Endodermal cell (in vitro differentiated cells): ENCODE data around the gene ABTB2. TPM values are rescaled to one million over a fixed set of nuclear protein-coding genes. Genes with fewer than 3 reads are reported as not detected.

Source experiments
- DNase-seq: peaks from one replicate; pipeline ENCODE4 v3.0.0-alpha.2; 2017
- H3K27ac ChIP-seq: 2 replicates; pipeline ENCODE4 v1.5.1; 2013; ENCODE audit warnings: mild to moderate bottlenecking, low read depth, low read length, moderate library complexity
- H3K27me3 ChIP-seq: 2 replicates; pipeline ENCODE4 v1.6.1; 2013; ENCODE audit warnings: mild to moderate bottlenecking, low read length, moderate library complexity; ENCODE audit not compliant: insufficient read depth, control insufficient read depth, poor library complexity, severe bottlenecking
- H3K36me3 ChIP-seq: 2 replicates; pipeline ENCODE4 v1.7.0; 2013; ENCODE audit warnings: mild to moderate bottlenecking, low read length, moderate library complexity; ENCODE audit not compliant: control insufficient read depth, insufficient read depth
- H3K4me1 ChIP-seq: one replicate; pipeline ENCODE4 v1.7.0; 2013; ENCODE audit warnings: low read length; ENCODE audit not compliant: control insufficient read depth, insufficient read depth
- H3K4me3 ChIP-seq: 2 replicates; pipeline ENCODE4 v1.5.1; 2013; ENCODE audit warnings: mild to moderate bottlenecking, low read length, moderate library complexity
- H3K9ac ChIP-seq: 2 replicates; pipeline ENCODE4 v1.6.1; 2013; ENCODE audit warnings: mild to moderate bottlenecking, low read length, moderate library complexity; ENCODE audit not compliant: poor library complexity, severe bottlenecking; ENCODE audit errors: extremely low read depth
- H3K9me3 ChIP-seq: 2 replicates; pipeline ENCODE4 v1.6.1; 2013; ENCODE audit warnings: mild to moderate bottlenecking, low read length, moderate library complexity; ENCODE audit not compliant: control insufficient read depth
- H3K27ac Mint-ChIP-seq: 2 replicates; pipeline ENCODE4 v1.8.0; 2020; ENCODE audit warnings: mixed read lengths
- H3K27me3 Mint-ChIP-seq: 2 replicates; pipeline ENCODE4 v1.8.0; 2021; ENCODE audit warnings: mild to moderate bottlenecking, mixed read lengths; ENCODE audit not compliant: insufficient read depth
- H3K36me3 Mint-ChIP-seq: 2 replicates; pipeline ENCODE4 v1.8.0; 2020; ENCODE audit warnings: low read depth, mixed read lengths
- H3K4me1 Mint-ChIP-seq: 2 replicates; pipeline ENCODE4 v1.8.0; 2020; ENCODE audit warnings: mixed read lengths
- H3K4me3 Mint-ChIP-seq: 2 replicates; pipeline ENCODE4 v1.8.0; 2020; ENCODE audit warnings: mild to moderate bottlenecking, moderate library complexity, mixed read lengths
- H3K9me3 Mint-ChIP-seq: 2 replicates; pipeline ENCODE4 v1.8.0; 2020; ENCODE audit warnings: mild to moderate bottlenecking, mixed read lengths
- CTCF ChIP-seq: fragments of 200-600 bp; sonication (generic); conservative IDR thresholded peaks from 2 replicates; pipeline ENCODE4 v1.5.0; 2021; ENCODE audit warnings: antibody characterized with exemption, mild to moderate bottlenecking
- WGBS, 2 experiments: methylation state at CpG; one replicate each; pipeline versions ENCODE4 v1.1.5 to v1.1.7; 2013; ENCODE audit warnings: missing lambda C conversion rate in 2 of 2, mixed read lengths in 1 of 2; ENCODE audit not compliant: insufficient coverage in 1 of 2, insufficient read length in 1 of 2; 5-methylcytosine and 5-hydroxymethylcytosine counted together
- total RNA-seq, 2 donors: library from RNA; stranded (reverse); fragmentation: NEBNext Ultra II Directional in 1 of 2; extraction: Animal tissue kit (Norgen Biotek cat#: 25700) in 1 of 2; gene quantifications; 2 replicates in 1 of 2; 3 replicates in 1 of 2; pipeline ENCODE4 v1.2.1, GENCODE V29; 2021

The ABTB2 gene
- total RNA-seq, 2 donors from 2014 or later: 2.9 to 5.2 TPM

- H3K36me3 Mint-ChIP-seq: no peaks in the 10 kb centered on the region
- DNase-seq: no peak
- Histone ChIP-seq H3K4me1 (no peaks in the 10 kb centered on the region), H3K9me3 (no peaks in the 10 kb centered on the region), H3K9ac (no peak overlapping the region), H3K4me3 (no peak overlapping the region), H3K27me3 (no peaks in the 10 kb centered on the region), H3K27ac (no peak overlapping the region), H3K36me3 (no peaks in the 10 kb centered on the region)
- 94 to 99% methylated on average over 6 of the region's 6 CpGs for WGBS, 2 experiments
- H3K9me3 Mint-ChIP-seq: no peaks in the 10 kb centered on the region
- H3K27me3 Mint-ChIP-seq: peaks cover 55% of the 10 kb centered on the region
- H3K4me3 Mint-ChIP-seq: no peak overlapping the region
- H3K4me1 Mint-ChIP-seq: peaks cover 15% of the 10 kb centered on the region
- H3K27ac Mint-ChIP-seq: no peak overlapping the region
- no peak for TF ChIP-seq CTCF
Measured at GRCh38 chr11:34314176-34314575, 43.6 kb downstream of the ABTB2 start.

GRCh38 chr11:34313099-34313517 lies 44.7 kb downstream of the ABTB2 start:
- no peaks in the 10 kb centered on the region for H3K9me3 Mint-ChIP-seq
- Histone ChIP-seq H3K9ac (no peak overlapping the region), H3K9me3 (no peaks in the 10 kb centered on the region), H3K36me3 (no peaks in the 10 kb centered on the region), H3K27ac (no peak overlapping the region), H3K4me1 (no peaks in the 10 kb centered on the region), H3K27me3 (no peaks in the 10 kb centered on the region), H3K4me3 (no peak overlapping the region)
- H3K4me3 Mint-ChIP-seq: no peak overlapping the region
- WGBS, 2 experiments: 92 to 97% methylated on average over 5 to 6 of the region's 6 CpGs
- H3K27ac Mint-ChIP-seq: no peak overlapping the region
- no peak for DNase-seq
- TF ChIP-seq CTCF: no peak
- H3K27me3 Mint-ChIP-seq: peaks cover 60% of the 10 kb centered on the region
- no peaks in the 10 kb centered on the region for H3K36me3 Mint-ChIP-seq
- peaks cover 20% of the 10 kb centered on the region for H3K4me1 Mint-ChIP-seq

- Mint-ChIP-seq H3K27me3 (peaks cover 55% of the 10 kb centered on the region), H3K4me1 (peaks cover 28% of the 10 kb centered on the region)
Measured at GRCh38 chr11:34311126-34311525, 46.7 kb downstream of the ABTB2 start.

More at GRCh38 chr11:34311126-34311525, 46.7 kb downstream of the ABTB2 start:
- no peak overlapping the region for H3K4me3 Mint-ChIP-seq
- Histone ChIP-seq H3K9ac (no peak overlapping the region), H3K36me3 (no peaks in the 10 kb centered on the region), H3K27me3 (no peaks in the 10 kb centered on the region), H3K4me3 (no peak overlapping the region), H3K9me3 (no peaks in the 10 kb centered on the region), H3K4me1 (no peaks in the 10 kb centered on the region), H3K27ac (no peak overlapping the region)
- no peaks in the 10 kb centered on the region for H3K36me3 Mint-ChIP-seq
- no peak for TF ChIP-seq CTCF
- H3K9me3 Mint-ChIP-seq: no peaks in the 10 kb centered on the region
- no peak overlapping the region for H3K27ac Mint-ChIP-seq
- DNase-seq: no peak
- WGBS, 2 experiments: 91 to 94% methylated on average over 4 of the region's 4 CpGs
